GM10248 (cell line): Measurements from ENCODE around the gene MYF6.
"Not testable (repeated sequence)": the region's sequence is repeated elsewhere in the genome, so short reads cannot be mapped to it uniquely, and the experiment has no call there.

Experiments
- CTCF ChIA-PET: fragments of 300-600 bp; sonication (Branson Sonifier 250); formaldehyde crosslinking; extraction: SDS; loops from one replicate; lab custom pipeline; 2021; ENCODE audit warnings: antibody characterized with exemption; lab: Yijun Ruan, JAX
- POLR2A ChIA-PET: fragments of 350-650 bp; sonication (Branson Sonifier 250); formaldehyde crosslinking; extraction: SDS; loops from one replicate; lab custom pipeline; 2020; ENCODE audit warnings: antibody characterized with exemption; lab: Yijun Ruan, JAX
- DNase-seq: peaks from one replicate; pipeline ENCODE4 v3.0.0; 2012; ENCODE audit errors: extremely low spot score
- CTCF ChIP-seq: IDR thresholded peaks from 2 replicates; pipeline ENCODE4 v1.5.1; 2012; ENCODE audit warnings: mild to moderate bottlenecking, low read depth; ENCODE audit errors: extremely low read depth, missing control alignments, control extremely low read depth

The MYF6 gene

GRCh38 chr12:80707126-80707829 lies at the start of gene MYF6:
TSS of gene MYF6 (plus strand) at chr12:80707634. CDS start at chr12:80707720, 86 bp downstream.
- DNase-seq: no peak
- no peak for TF ChIP-seq CTCF
- CTCF ChIA-PET: no interaction called here
- POLR2A ChIA-PET: no interaction called here

- ChIA-PET POLR2A (no interaction called here), CTCF (no interaction called here)
- DNase-seq: no peak
- no peak for TF ChIP-seq CTCF
These were observed 47.8 kb upstream of the MYF6 start for GRCh38 chr12:80659512-80660063.

- CTCF ChIA-PET: interaction anchor here (1.2 to 1.5 kb wide), 2 partner anchors 29 to 31 kb away, joined by 3 to 4 read pairs; no protein-coding TSS in a partner anchor
- no peak for TF ChIP-seq CTCF
- no peak for DNase-seq
- POLR2A ChIA-PET: no interaction called here
These were observed 44.8 kb upstream of the MYF6 start for GRCh38 chr12:80662586-80662985.

GRCh38 chr12:80670214-80670613 lies 37.2 kb upstream of the MYF6 start:
- DNase-seq: no peak
- TF ChIP-seq CTCF: no peak
- ChIA-PET POLR2A (no interaction called here), CTCF (no interaction called here)

GRCh38 chr12:80676042-80676636 lies 31.3 kb upstream of the MYF6 start:
- DNase-seq, POLR2A ChIA-PET: not testable (repeated sequence)
- CTCF ChIA-PET: interaction anchor here (1.4 to 1.8 kb wide), 2 partner anchors 11 to 87 kb away, joined by 3 to 8 read pairs; no protein-coding TSS in a partner anchor

GRCh38 chr12:80676856-80677255 lies 30.6 kb upstream of the MYF6 start:
- no peak for TF ChIP-seq CTCF
- no peak for DNase-seq
- ChIA-PET POLR2A (no interaction called here), CTCF (interaction anchor here (1.8 kb wide), 1 partner anchor 11 kb away, joined by 8 read pairs; no protein-coding TSS in a partner anchor)

- no peak for TF ChIP-seq CTCF
- DNase-seq: no peak
- ChIA-PET POLR2A (no interaction called here), CTCF (interaction anchor here (1.4 kb wide), 1 partner anchor 9 kb away, joined by 3 read pairs; no protein-coding TSS in a partner anchor)
These were observed 29.4 kb upstream of the MYF6 start for GRCh38 chr12:80677994-80678393.
